A549 treated with Mapracorat at 1 μM for 4 hours (cell line): ENCODE measurements around the gene STUB1. TPM values are rescaled to one million over a fixed set of nuclear protein-coding genes. Genes with fewer than 3 reads are reported as not detected.

Experiments
- total RNA-seq: library from RNA; stranded (reverse); fragments of 200-300 nt; extraction: Qiagen RNA extraction; gene quantifications from 5 replicates; pipeline ENCODE4 v1.2.3, GENCODE V29; 2022

Gene STUB1
- total RNA-seq, 1 experiment from 2014 or later: 118 TPM

Other genes with a start within 250 kb of the STUB1 start
- 39.5 to 81.2 TPM (median 72.0 TPM) in 5 replicates for gene CAPN15, start 152.7 kb upstream of the STUB1 start, total RNA-seq
- gene PRR35, start 120.0 kb upstream of the STUB1 start, total RNA-seq: 0.09 to 0.24 TPM (median 0.20 TPM) in 5 replicates
- gene NHLRC4, start 113.4 kb upstream of the STUB1 start, total RNA-seq: 0.06 to 0.26 TPM (median 0.19 TPM) in 5 replicates
- 26.9 to 42.7 TPM (median 40.1 TPM) in 5 replicates for gene PIGQ, start 110.4 kb upstream of the STUB1 start, total RNA-seq
- gene RAB40C, start 90.3 kb upstream of the STUB1 start, total RNA-seq: 12.0 to 18.7 TPM (median 17.9 TPM) in 5 replicates
- 0.08 to 0.23 TPM (median 0.12 TPM) in 5 replicates for gene WFIKKN1, start 49.4 kb upstream of the STUB1 start, total RNA-seq
- gene METTL26, start 44.1 kb upstream of the STUB1 start, total RNA-seq: 80.9 to 144 TPM (median 141 TPM) in 5 replicates
- gene MCRIP2, start 38.6 kb upstream of the STUB1 start, total RNA-seq: 16.7 to 43.3 TPM (median 41.7 TPM) in 5 replicates
- 16.0 to 32.2 TPM (median 30.2 TPM) in 5 replicates for gene WDR90, start 31.0 kb upstream of the STUB1 start, total RNA-seq
- 60.6 to 101 TPM (median 96.1 TPM) in 5 replicates for gene RHOT2, start 12.3 kb upstream of the STUB1 start, total RNA-seq
- 0.59 to 1.8 TPM (median 1.6 TPM) in 5 replicates for gene RHBDL1, start 4.7 kb upstream of the STUB1 start, total RNA-seq
- 63.7 to 89.3 TPM (median 78.2 TPM) in 5 replicates for gene JMJD8, start 3.9 kb downstream of the STUB1 start, total RNA-seq
- 3.6 to 6.4 TPM (median 5.8 TPM) in 5 replicates for gene WDR24, start 10.0 kb downstream of the STUB1 start, total RNA-seq
- gene FBXL16, start 25.4 kb downstream of the STUB1 start, total RNA-seq: 9.5 to 15.8 TPM (median 11.2 TPM) in 5 replicates
- gene METRN, start 34.7 kb downstream of the STUB1 start, total RNA-seq: 73.6 to 219 TPM (median 212 TPM) in 5 replicates
- 29.5 to 66.7 TPM (median 62.5 TPM) in 5 replicates for gene ANTKMT, start 40.7 kb downstream of the STUB1 start, total RNA-seq
- gene CCDC78, start 46.0 kb downstream of the STUB1 start, total RNA-seq: 4.4 to 8.3 TPM (median 6.5 TPM) in 5 replicates
- gene HAGHL, start 46.7 kb downstream of the STUB1 start, total RNA-seq: 16.9 to 23.5 TPM (median 18.9 TPM) in 5 replicates
- 19.6 to 30.1 TPM (median 28.3 TPM) in 5 replicates for gene CIAO3, start 60.6 kb downstream of the STUB1 start, total RNA-seq
- gene MSLN, start 80.3 kb downstream of the STUB1 start, total RNA-seq: 2.6 to 3.3 TPM (median 2.9 TPM) in 5 replicates
- 34.6 to 64.0 TPM (median 51.9 TPM) in 5 replicates for gene RPUSD1, start 108.0 kb downstream of the STUB1 start, total RNA-seq
- gene CHTF18, start 108.2 kb downstream of the STUB1 start, total RNA-seq: 14.0 to 33.1 TPM (median 24.1 TPM) in 5 replicates
- not detected in 5 replicates for gene GNG13, start 120.3 kb downstream of the STUB1 start, total RNA-seq